ENCODE data around the gene KREMEN1. TPM values are rescaled to one million over a fixed set of nuclear protein-coding genes. Genes with fewer than 3 reads are reported as not detected.
A peak's percentile ranks its signal among the peaks of the same experiment; 100 is the strongest.

KREMEN1 gene
- total and polyA plus RNA-seq, 9 of the 15 experiments (the other 6 are each of a cell fraction or from before 2014, with no cell fraction given): 0.69 to 11.5 (median 4.3) TPM

GRCh38 chr22:29206372-29207242 lies 133.8 kb downstream of the KREMEN1 start:
- H3K9me1 ChIP-seq (ENCODE audit: control insufficient read depth, insufficient read depth, low read length): no peaks in the 10 kb centered on the region
- H3K9me3 ChIP-seq (replicated peaks; ENCODE audit: control insufficient read depth, insufficient read depth, low read depth, low read length): no peaks in the 10 kb centered on the region
- H3K4me2 ChIP-seq (ENCODE audit: insufficient read depth, low read length): peak overlapping the region; percentile 84
- ChIA-PET POLR2A (interaction anchor here (0.6 to 3.4 kb wide), 3 partner anchors 11 to 183 kb away, joined by 3 to 13 read pairs (median 3); no protein-coding TSS in a partner anchor), CTCF (ENCODE audit: low intra/inter-chr PET ratio) (no interaction called here)
- no peaks in the 10 kb centered on the region for H3K36me3 ChIP-seq (ENCODE audit: control insufficient read depth, insufficient read depth, low read length)
- DNase-seq (ENCODE audit: extremely low read depth in 1 of 4, low spot score in 3 of 4) (peak in 1 of 4 experiments; percentile 14), ATAC-seq (peak; percentile 3; the same call in 1 of the 3 replicates), FAIRE-seq (peak; percentile 15)
- in situ Hi-C loops (cut with MboI): no loop called here
- H3K9ac ChIP-seq (ENCODE audit: insufficient read depth in 1 of 2, low read depth in 2 of 2, low read length in 2 of 2): peak overlapping the region; percentile 74 to 96
- peaks cover 16% of the 10 kb centered on the region; the same call in 2 of the 3 replicates for H3K79me2 ChIP-seq (ENCODE audit: control insufficient read depth, insufficient read depth, low read length)
- 32% methylated on average over 10 of the region's 19 CpGs for WGBS (ENCODE audit: insufficient coverage, low coverage, missing lambda C conversion rate)
- H3K4me3 ChIP-seq: peak overlapping the region; percentile 76
- peaks cover 37 to 52% of the 10 kb centered on the region in 2 experiments for H3K4me1 ChIP-seq (replicated peaks in 1 of 2; ENCODE audit: control insufficient read depth in 2 of 2, insufficient read depth in 2 of 2, low read length in 2 of 2)
- TSS peak; percentile 38 for BruUV-seq (replicated peaks)
- H3K27ac ChIP-seq (ENCODE audit: extremely low read depth, low read depth, low read length): peak overlapping the region; percentile 50
- H3K27me3 ChIP-seq (ENCODE audit: control insufficient read depth in 2 of 2, insufficient read depth in 2 of 2, low read length in 2 of 2): no peaks in the 10 kb centered on the region
- intact Hi-C loops (cut with micrococcal nuclease): no loop called here
- peak overlapping the region; percentile 78 for H2AFZ ChIP-seq (ENCODE audit: low read depth, low read length)
- no peaks in the 10 kb centered on the region for H4K20me1 ChIP-seq (replicated peaks; ENCODE audit: control insufficient read depth, insufficient read depth, low read length)
- TF ChIP-seq SPI1 (IDR thresholded peaks at IDR 0.05; ENCODE audit: borderline replicate concordance, low read depth, low read length) (peak; percentile 45; the same call in 1 of the 2 replicates), ZBTB40 (IDR thresholded peaks at IDR 0.05) (0 out of 2 replicates have a peak, but pooled peaks have one; percentile 47), ZBTB40 (CRISPR knock-in tag; IDR thresholded peaks at IDR 0.05) (no peak), MAZ (CRISPR knock-in tag; conservative IDR thresholded peaks at IDR 0.05 in 1 of 2, IDR thresholded peaks at IDR 0.05 in 1 of 2) (0 out of 4 replicates have a peak, but pooled peaks of 1 of the 2 experiments have one; percentile 24), ZNF24 (IDR thresholded peaks at IDR 0.05) (0 out of 2 replicates have a peak, but pooled peaks have one; percentile 22)
- TF ChIP-seq, protein P1, sequence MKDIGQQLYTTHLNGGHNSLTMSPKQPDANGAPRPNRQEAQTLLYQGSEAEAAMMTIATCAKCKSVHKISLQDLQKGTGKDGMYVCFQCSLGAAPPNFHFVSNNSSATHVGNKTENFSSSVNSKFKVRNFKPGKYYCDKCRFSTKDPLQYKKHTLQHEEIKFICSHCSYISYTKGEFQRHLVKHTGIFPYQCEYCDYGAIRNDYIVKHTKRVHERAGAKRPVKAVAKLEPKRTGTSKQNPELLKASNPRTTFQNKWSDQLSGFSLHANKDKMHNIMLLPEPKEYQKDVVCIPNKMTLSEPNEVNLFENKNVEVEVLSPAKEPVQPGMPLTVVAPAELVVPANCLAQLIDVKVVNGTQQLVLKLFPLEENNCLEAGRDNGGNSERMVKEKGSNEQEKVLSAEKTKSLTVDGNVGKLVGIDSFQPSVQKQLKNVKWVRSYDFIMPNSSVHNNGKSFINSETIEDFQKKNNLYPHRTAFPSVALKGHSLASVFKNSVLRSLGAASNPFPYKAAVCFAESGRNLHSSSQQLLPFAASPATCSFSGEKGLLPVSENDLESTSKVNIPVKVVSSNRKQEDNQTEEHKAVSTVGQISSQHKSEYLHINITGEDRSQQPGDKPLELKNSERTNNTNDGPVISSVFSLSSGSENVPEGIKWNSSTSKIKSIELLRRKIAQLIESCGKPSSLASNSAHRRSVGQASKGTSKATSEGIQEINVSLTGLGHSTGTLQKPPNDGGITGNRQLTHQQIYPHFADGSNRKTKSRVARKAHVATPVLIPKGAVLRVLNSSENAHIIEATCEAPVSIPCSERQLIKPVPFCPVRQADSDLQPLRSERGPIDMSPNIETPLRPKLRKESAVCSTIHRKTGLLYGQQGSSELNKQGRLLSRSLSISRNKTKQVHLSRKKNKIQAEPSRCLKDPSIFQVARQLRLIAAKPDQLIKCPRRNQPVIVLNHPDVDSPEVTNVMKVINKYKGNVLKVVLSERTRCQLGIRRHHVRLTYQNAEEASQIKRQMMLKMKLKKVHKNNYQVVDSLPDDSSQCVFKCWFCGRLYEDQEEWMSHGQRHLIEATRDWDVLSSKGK (CRISPR knock-in tag; IDR thresholded peaks at IDR 0.05): no peak
